ENCODE measurements around the gene HNRNPH3.

HNRNPH3 gene

GRCh38 chr10:68331455-68332258, at the start of gene HNRNPH3:
TSS of gene HNRNPH3 (plus strand) at chr10:68332064. CDS start at chr10:68337222, 5,158 bp downstream.
- peak; percentile 92 for DNase-seq (ENCODE audit: low read depth)
- in situ Hi-C loops (cut with HindIII; ENCODE audit: low sequenced_read_pairs): no loop called here
- H3K4me3 ChIP-seq (ENCODE audit: low read depth, low read length): peak within 1 kb of the TSS; percentile 98
- no peak for TF ChIP-seq CTCF (IDR thresholded peaks at IDR 0.05; ENCODE audit: low read depth, low read length, missing control alignments)

- TF ChIP-seq CTCF (IDR thresholded peaks at IDR 0.05; ENCODE audit: low read depth, low read length, missing control alignments): no peak
- DNase-seq (ENCODE audit: low read depth): no peak
- in situ Hi-C loops (cut with HindIII; ENCODE audit: low sequenced_read_pairs): no loop called here
- H3K4me3 ChIP-seq (ENCODE audit: low read depth, low read length): no peak overlapping the region
Measured at GRCh38 chr10:68284062-68285001, 47.5 kb upstream of the HNRNPH3 start.

GRCh38 chr10:68288717-68289116, 43.1 kb upstream of the HNRNPH3 start:
- no peak for TF ChIP-seq CTCF (IDR thresholded peaks at IDR 0.05; ENCODE audit: low read depth, low read length, missing control alignments)
- no peak overlapping the region for H3K4me3 ChIP-seq (ENCODE audit: low read depth, low read length)
- in situ Hi-C loops (cut with HindIII; ENCODE audit: low sequenced_read_pairs): no loop called here
- no peak for DNase-seq (ENCODE audit: low read depth)

- in situ Hi-C loops (cut with HindIII; ENCODE audit: low sequenced_read_pairs): no loop called here
- TF ChIP-seq CTCF (IDR thresholded peaks at IDR 0.05; ENCODE audit: low read depth, low read length, missing control alignments): no peak
Measured at GRCh38 chr10:68290736-68291135, 41.1 kb upstream of the HNRNPH3 start.

GRCh38 chr10:68296843-68297663, 34.8 kb upstream of the HNRNPH3 start:
- no peak for TF ChIP-seq CTCF (IDR thresholded peaks at IDR 0.05; ENCODE audit: low read depth, low read length, missing control alignments)
- in situ Hi-C loops (cut with HindIII; ENCODE audit: low sequenced_read_pairs): no loop called here
- no peak for DNase-seq (ENCODE audit: low read depth)
- H3K4me3 ChIP-seq (ENCODE audit: low read depth, low read length): no peak overlapping the region

More at GRCh38 chr10:68290736-68291135, 41.1 kb upstream of the HNRNPH3 start:
- no peak for DNase-seq (ENCODE audit: low read depth)
- no peak overlapping the region for H3K4me3 ChIP-seq (ENCODE audit: low read depth, low read length)

- no peak for TF ChIP-seq CTCF (IDR thresholded peaks at IDR 0.05; ENCODE audit: low read depth, low read length, missing control alignments)
- in situ Hi-C loops (cut with HindIII; ENCODE audit: low sequenced_read_pairs): no loop called here
- H3K4me3 ChIP-seq (ENCODE audit: low read depth, low read length): no peak overlapping the region
- DNase-seq (ENCODE audit: low read depth): no peak
Measured at GRCh38 chr10:68301301-68301700, 30.6 kb upstream of the HNRNPH3 start.
